Hepatocyte (in vitro differentiated cells): ENCODE data around the gene ENO4.

Source experiments
- CTCF ChIP-seq: fragments of 200-600 bp; sonication (generic); IDR thresholded peaks from 2 replicates; pipeline ENCODE4 v1.5.1; 2016; ENCODE audit warnings: antibody characterized with exemption, mild to moderate bottlenecking; ENCODE audit not compliant: poor library complexity
- EZH2 ChIP-seq: fragments of 200-600 bp; sonication (generic); IDR thresholded peaks from 2 replicates; pipeline ENCODE4 v1.6.1; 2016; ENCODE audit warnings: antibody characterized with exemption, mild to moderate bottlenecking, borderline replicate concordance
- EZH2phosphoT487 ChIP-seq: fragments of 200-600 bp; sonication (generic); IDR thresholded peaks from one replicate; pipeline ENCODE4 v1.6.1; 2018; ENCODE audit warnings: antibody characterized with exemption, mild to moderate bottlenecking, low read depth, moderate library complexity; ENCODE audit not compliant: unreplicated experiment, severe bottlenecking

- TF ChIP-seq CTCF = no peak
- no peak for TF ChIP-seq EZH2
- TF ChIP-seq EZH2phosphoT487 = no peak
Measured at GRCh38 chr10:116864436-116864835, 15.1 kb downstream of the ENO4 start.
